Transverse colon (tissue), 4 donors: ENCODE results near the gene ANGPTL2.

Source experiments
- CTCF ChIP-seq, 5 experiments: fragments of 200-600 bp in 3 of 5; fragments of 450-650 bp in 2 of 5; sonication (generic) in 3 of 5; IDR thresholded peaks; 1 replicate in 2 of 5; 2 replicates in 3 of 5; pipeline ENCODE4 v1.5.1; 2016 to 2017; ENCODE audit warnings: antibody characterized with exemption in 5 of 5, inconsistent platforms in 3 of 5, mild to moderate bottlenecking in 2 of 5, moderate library complexity in 1 of 5
- EP300 ChIP-seq: sonication (generic); formaldehyde crosslinking; IDR thresholded peaks from one replicate; pipeline ENCODE4 v1.6.1; 2017; ENCODE audit warnings: antibody characterized with exemption, low read depth
- POLR2A ChIP-seq: fragments of 450-650 bp; IDR thresholded peaks from one replicate; pipeline ENCODE4 v1.6.1; 2016; ENCODE audit warnings: antibody characterized with exemption, mild to moderate bottlenecking, moderate library complexity
- POLR2AphosphoS5 ChIP-seq, 3 donors: sonication (generic); formaldehyde crosslinking; IDR thresholded peaks; one replicate each; pipeline ENCODE4 v1.6.1; 2016; ENCODE audit warnings: antibody characterized with exemption in 3 of 3

GRCh38 chr9:127133739-127134167 is 11.3 kb upstream of the ANGPTL2 start:
- TF ChIP-seq POLR2AphosphoS5 (IDR thresholded peaks at IDR 0.05) (peak in 2 of 3 donors; percentile 17 to 25), CTCF (IDR thresholded peaks at IDR 0.05) (no peak), POLR2A (no peak), EP300 (no peak)
